DND-41 (cell line): ENCODE data around the gene SUSD5.

Experiments used
- ATAC-seq: fragments of 200-7000 bp; cut with Tn5 transposase; 3 replicates; pipeline ENCODE4 v1.9.1; 2021; ENCODE audit warnings: low read depth; ENCODE audit not compliant: insufficient read depth
- DNase-seq: peaks from one replicate; pipeline ENCODE4 v3.0.0-alpha.2; 2020
- H2AFZ ChIP-seq: 2 replicates; pipeline ENCODE4 v1.6.0; 2012; ENCODE audit warnings: low read depth, low read length
- H3K27ac ChIP-seq: 2 replicates; pipeline ENCODE4 v1.5.1; 2012; ENCODE audit warnings: low read length, inconsistent platforms
- H3K27me3 ChIP-seq: fragments of 200-600 bp; sonication (generic); 2 replicates; pipeline ENCODE4 v1.6.0; 2012; ENCODE audit warnings: low read length, mild to moderate bottlenecking, inconsistent platforms; ENCODE audit not compliant: insufficient read depth, poor library complexity
- H3K36me3 ChIP-seq: 2 replicates; pipeline ENCODE4 v1.5.1; 2012; ENCODE audit warnings: low read length, inconsistent platforms; ENCODE audit not compliant: insufficient read depth
- H3K4me1 ChIP-seq: 2 replicates; pipeline ENCODE4 v1.5.1; 2012; ENCODE audit warnings: mild to moderate bottlenecking, low read length; ENCODE audit not compliant: insufficient read depth
- H3K4me2 ChIP-seq: 2 replicates; pipeline ENCODE4 v1.6.0; 2012; ENCODE audit warnings: mild to moderate bottlenecking, moderate library complexity, low read length, inconsistent platforms; ENCODE audit not compliant: insufficient read depth
- H3K4me3 ChIP-seq, 2 experiments: fragments of 200-600 bp in 1 of 2; shearing (Covaris generic) in 1 of 2; 2 replicates each; pipeline ENCODE4 v1.5.1; 2012 to 2016; ENCODE audit warnings: inconsistent platforms in 2 of 2, low read length in 2 of 2, mild to moderate bottlenecking in 2 of 2, low read depth in 1 of 2, moderate library complexity in 1 of 2
- H3K79me2 ChIP-seq: 2 replicates; pipeline ENCODE4 v1.6.0; 2012; ENCODE audit warnings: low read length, inconsistent platforms; ENCODE audit not compliant: insufficient read depth
- H3K9ac ChIP-seq: 2 replicates; pipeline ENCODE4 v1.6.0; 2012; ENCODE audit warnings: low read depth, mild to moderate bottlenecking, inconsistent platforms, low read length, moderate library complexity
- H3K9me3 ChIP-seq: 2 replicates; pipeline ENCODE4 v1.5.1; 2012; ENCODE audit warnings: low read length, moderate library complexity, mild to moderate bottlenecking, inconsistent platforms; ENCODE audit not compliant: insufficient read depth, severe bottlenecking
- H4K20me1 ChIP-seq: 2 replicates; pipeline ENCODE4 v1.6.0; 2012; ENCODE audit warnings: low read length; ENCODE audit not compliant: insufficient read depth
- EZH2 ChIP-seq: IDR thresholded peaks from 3 replicates; pipeline ENCODE4 v1.6.1; 2012; ENCODE audit warnings: borderline replicate concordance, low read depth, mild to moderate bottlenecking, moderate library complexity, low read length, inconsistent platforms; ENCODE audit not compliant: severe bottlenecking
- TF ChIP-seq, protein P1 (sequence below): IDR thresholded peaks from 2 replicates; pipeline ENCODE4 v1.5.1; 2012; ENCODE audit warnings: borderline replicate concordance, low read length, moderate library complexity, mild to moderate bottlenecking; ENCODE audit not compliant: poor library complexity, severe bottlenecking; ENCODE audit errors: extremely low read depth

Gene SUSD5

DNA sequence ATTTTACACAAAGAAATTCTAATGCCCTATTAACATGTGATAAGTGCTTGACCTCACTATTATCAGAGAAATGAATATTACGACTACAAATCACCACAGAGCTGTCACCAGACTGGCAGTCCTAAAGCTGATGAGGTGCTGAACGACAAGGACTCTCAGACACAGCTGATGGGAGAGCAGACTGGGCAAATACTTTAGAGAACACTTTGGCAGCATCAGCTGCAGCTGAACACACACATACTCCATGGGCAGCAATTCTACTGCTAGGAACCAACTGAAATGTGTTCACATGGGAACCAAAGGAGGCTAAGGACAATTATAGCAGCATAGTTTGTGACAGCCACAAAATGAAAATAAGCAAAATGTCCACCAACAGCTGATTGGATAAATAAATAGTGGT lies 45.5 kb downstream of the SUSD5 start:
- no peaks in the 10 kb centered on the region for H3K9me3 ChIP-seq
- no peak overlapping the region for H3K4me3 ChIP-seq
- H4K20me1 ChIP-seq: no peaks in the 10 kb centered on the region
- DNase-seq (no peak), ATAC-seq (no peak)
- H3K79me2 ChIP-seq: no peaks in the 10 kb centered on the region
- no peak overlapping the region for H3K27ac ChIP-seq
- no peaks in the 10 kb centered on the region for H3K4me1 ChIP-seq
- no peak overlapping the region for H3K9ac ChIP-seq
- TF ChIP-seq, protein P1, sequence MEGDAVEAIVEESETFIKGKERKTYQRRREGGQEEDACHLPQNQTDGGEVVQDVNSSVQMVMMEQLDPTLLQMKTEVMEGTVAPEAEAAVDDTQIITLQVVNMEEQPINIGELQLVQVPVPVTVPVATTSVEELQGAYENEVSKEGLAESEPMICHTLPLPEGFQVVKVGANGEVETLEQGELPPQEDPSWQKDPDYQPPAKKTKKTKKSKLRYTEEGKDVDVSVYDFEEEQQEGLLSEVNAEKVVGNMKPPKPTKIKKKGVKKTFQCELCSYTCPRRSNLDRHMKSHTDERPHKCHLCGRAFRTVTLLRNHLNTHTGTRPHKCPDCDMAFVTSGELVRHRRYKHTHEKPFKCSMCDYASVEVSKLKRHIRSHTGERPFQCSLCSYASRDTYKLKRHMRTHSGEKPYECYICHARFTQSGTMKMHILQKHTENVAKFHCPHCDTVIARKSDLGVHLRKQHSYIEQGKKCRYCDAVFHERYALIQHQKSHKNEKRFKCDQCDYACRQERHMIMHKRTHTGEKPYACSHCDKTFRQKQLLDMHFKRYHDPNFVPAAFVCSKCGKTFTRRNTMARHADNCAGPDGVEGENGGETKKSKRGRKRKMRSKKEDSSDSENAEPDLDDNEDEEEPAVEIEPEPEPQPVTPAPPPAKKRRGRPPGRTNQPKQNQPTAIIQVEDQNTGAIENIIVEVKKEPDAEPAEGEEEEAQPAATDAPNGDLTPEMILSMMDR: no peak
- TF ChIP-seq EZH2: no peak
- H3K36me3 ChIP-seq: no peaks in the 10 kb centered on the region
- H3K27me3 ChIP-seq: no peaks in the 10 kb centered on the region
- H2AFZ ChIP-seq: no peak overlapping the region
- no peak overlapping the region for H3K4me2 ChIP-seq

DNA sequence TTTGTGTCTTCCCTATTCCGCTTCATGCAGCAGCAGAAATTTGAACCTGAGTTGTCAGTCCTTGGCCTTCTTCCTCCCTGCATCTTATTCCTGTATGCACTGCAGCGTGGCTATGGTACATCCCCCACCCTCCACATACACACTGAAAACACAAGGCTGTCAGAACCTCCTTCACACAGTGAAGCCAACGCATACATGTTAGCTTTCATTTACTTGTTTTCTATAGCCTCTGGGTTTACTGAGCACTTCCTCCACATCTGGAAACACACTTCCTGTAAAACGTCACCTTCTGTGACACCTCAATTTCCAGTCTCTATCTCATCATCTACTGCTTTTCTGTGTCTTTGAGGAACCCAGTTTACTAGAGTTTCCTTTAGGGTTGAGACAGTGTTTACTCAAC lies 47.0 kb downstream of the SUSD5 start:
- H2AFZ ChIP-seq: no peak overlapping the region; the same call in 1 of the 2 replicates
- ATAC-seq (peak; percentile 56; the same call in 2 of the 3 replicates), DNase-seq (no peak)
- no peak overlapping the region for H3K4me3 ChIP-seq
- no peak overlapping the region for H3K4me2 ChIP-seq
- H3K27ac ChIP-seq: no peak overlapping the region
- no peaks in the 10 kb centered on the region for H3K27me3 ChIP-seq
- H3K79me2 ChIP-seq: no peaks in the 10 kb centered on the region
- TF ChIP-seq EZH2: no peak
- TF ChIP-seq, protein P1: no peak
- H3K9ac ChIP-seq: no peak overlapping the region
- no peaks in the 10 kb centered on the region for H3K36me3 ChIP-seq
- no peaks in the 10 kb centered on the region for H4K20me1 ChIP-seq
- H3K9me3 ChIP-seq: no peaks in the 10 kb centered on the region
- H3K4me1 ChIP-seq: no peaks in the 10 kb centered on the region

DNA sequence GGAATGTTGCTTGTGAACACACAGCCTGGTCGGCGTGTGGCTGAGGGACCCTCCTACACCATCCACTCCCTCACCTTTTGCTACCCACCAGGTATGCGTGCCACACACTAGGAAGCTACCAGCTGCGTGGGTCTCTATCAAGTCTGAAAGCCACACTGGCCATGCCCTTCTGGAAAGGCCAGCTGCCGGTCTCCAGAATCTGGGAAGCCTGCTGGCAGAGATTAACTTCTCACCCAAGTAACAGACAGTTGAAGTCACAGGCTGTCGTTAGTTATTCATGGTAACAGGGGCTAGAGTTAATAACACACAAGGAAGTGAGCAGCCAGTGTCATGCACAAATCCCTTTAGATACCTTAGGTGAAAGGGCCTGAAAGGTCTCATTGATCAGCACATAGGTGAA lies 48.1 kb downstream of the SUSD5 start:
- Histone ChIP-seq H4K20me1 (no peaks in the 10 kb centered on the region), H3K4me3 (no peak overlapping the region), H3K27ac (no peak overlapping the region), H3K4me2 (no peak overlapping the region), H3K79me2 (no peaks in the 10 kb centered on the region), H2AFZ (no peak overlapping the region), H3K4me1 (no peaks in the 10 kb centered on the region), H3K36me3 (no peaks in the 10 kb centered on the region), H3K9ac (no peak overlapping the region), H3K27me3 (no peaks in the 10 kb centered on the region), H3K9me3 (no peaks in the 10 kb centered on the region)
- TF ChIP-seq EZH2: no peak
- TF ChIP-seq, protein P1: no peak
- no peak for ATAC-seq
- DNase-seq: no peak

DNA sequence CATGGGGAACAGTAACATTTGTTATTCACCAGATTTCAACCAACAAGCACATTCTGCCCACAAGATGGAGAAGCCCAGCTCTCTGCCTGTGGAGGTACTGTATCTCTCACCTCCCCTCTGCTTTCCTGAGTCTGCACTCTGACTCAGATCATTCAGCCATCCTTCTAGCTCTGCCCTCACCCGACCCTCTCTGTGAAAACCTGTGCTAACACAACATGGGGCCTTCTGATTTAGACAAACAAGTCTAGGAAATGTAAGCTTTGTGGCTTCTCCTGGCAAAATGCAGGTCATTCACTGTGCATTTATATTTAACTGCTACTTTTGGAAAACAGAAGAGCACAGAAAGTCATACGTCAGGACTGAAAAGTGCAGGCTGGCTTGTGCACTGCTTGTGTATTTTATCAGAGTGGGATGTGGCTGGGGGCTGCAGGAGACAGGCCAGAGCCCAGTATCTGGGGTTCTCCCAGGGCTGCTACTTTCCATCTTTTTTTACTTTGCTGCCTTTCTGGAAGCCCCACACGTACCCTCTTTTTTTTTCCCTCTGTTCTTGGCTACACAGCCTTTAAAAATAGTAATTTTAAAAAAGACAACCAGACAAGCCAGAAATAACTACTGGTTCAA lies 50.8 kb downstream of the SUSD5 start:
- Histone ChIP-seq H3K9ac (no peak overlapping the region), H3K79me2 (no peaks in the 10 kb centered on the region), H3K36me3 (no peaks in the 10 kb centered on the region), H3K27ac (no peak overlapping the region), H3K27me3 (no peaks in the 10 kb centered on the region), H3K4me3 (no peak overlapping the region), H2AFZ (peak overlapping the region; percentile 26; the same call in 1 of the 2 replicates), H3K4me2 (no peak overlapping the region), H3K9me3 (no peaks in the 10 kb centered on the region), H4K20me1 (no peaks in the 10 kb centered on the region), H3K4me1 (no peaks in the 10 kb centered on the region)
- peak; percentile 45; the same call in 1 of the 3 replicates for ATAC-seq
- TF ChIP-seq EZH2: no peak
- TF ChIP-seq, protein P1: no peak
- DNase-seq: no peak
